Naive B cell (primary cell): ENCODE results near the gene NAALADL2. TPM values are rescaled to one million over a fixed set of nuclear protein-coding genes. Genes with fewer than 3 reads are reported as not detected.

Experiments used
- ATAC-seq, 2 donors: fragments of 150-1000 bp; cut with Tn5 transposase; 2 replicates each; pipeline ENCODE4 v1.10.0; 2021; ENCODE audit warnings: low read depth in 2 of 2, mild to moderate bottlenecking in 2 of 2, moderate library complexity in 2 of 2
- DNase-seq: peaks from one replicate; pipeline ENCODE4 v3.0.0; 2022
- H3K27ac Mint-ChIP-seq, 6 donors: one replicate each; pipeline ENCODE4 v1.8.0; 2020 to 2022; ENCODE audit warnings: mild to moderate bottlenecking in 6 of 6, mixed read lengths in 6 of 6, moderate library complexity in 5 of 6, inconsistent platforms in 2 of 6
- H3K27me3 Mint-ChIP-seq, 3 donors: one replicate each; pipeline ENCODE4 v1.8.0; 2021 to 2022; ENCODE audit warnings: mixed read lengths in 3 of 3, mild to moderate bottlenecking in 1 of 3
- H3K36me3 Mint-ChIP-seq, 2 donors: one replicate each; pipeline ENCODE4 v1.8.0; 2020 to 2022; ENCODE audit warnings: mixed read lengths in 2 of 2, inconsistent platforms in 1 of 2, mild to moderate bottlenecking in 1 of 2
- H3K4me1 Mint-ChIP-seq, 3 donors: one replicate each; pipeline ENCODE4 v1.8.0; 2020 to 2022; ENCODE audit warnings: mixed read lengths in 3 of 3, inconsistent platforms in 1 of 3, mild to moderate bottlenecking in 1 of 3, moderate library complexity in 1 of 3
- H3K4me3 Mint-ChIP-seq, 8 donors: one replicate each; pipeline ENCODE4 v1.8.0; 2020 to 2022; ENCODE audit warnings: mild to moderate bottlenecking in 8 of 8, mixed read lengths in 8 of 8, moderate library complexity in 8 of 8, inconsistent platforms in 2 of 8
- H3K9me3 Mint-ChIP-seq, 7 donors: one replicate each; pipeline ENCODE4 v1.8.0; 2020 to 2022; ENCODE audit warnings: mixed read lengths in 7 of 7, mild to moderate bottlenecking in 5 of 7, inconsistent platforms in 2 of 7, moderate library complexity in 1 of 7
- polyA plus RNA-seq, 6 donors: library from polyadenylated mRNA; unstranded; fragments of 300-500 nt; fragmentation: Illumina TruSeq; gene quantifications; one replicate each; pipeline ENCODE4 v1.2.3, GENCODE V29; 2021; ENCODE audit warnings: low read depth in 6 of 6

NAALADL2 gene
- polyA plus RNA-seq, 6 donors from 2014 or later, result not detected

DNA sequence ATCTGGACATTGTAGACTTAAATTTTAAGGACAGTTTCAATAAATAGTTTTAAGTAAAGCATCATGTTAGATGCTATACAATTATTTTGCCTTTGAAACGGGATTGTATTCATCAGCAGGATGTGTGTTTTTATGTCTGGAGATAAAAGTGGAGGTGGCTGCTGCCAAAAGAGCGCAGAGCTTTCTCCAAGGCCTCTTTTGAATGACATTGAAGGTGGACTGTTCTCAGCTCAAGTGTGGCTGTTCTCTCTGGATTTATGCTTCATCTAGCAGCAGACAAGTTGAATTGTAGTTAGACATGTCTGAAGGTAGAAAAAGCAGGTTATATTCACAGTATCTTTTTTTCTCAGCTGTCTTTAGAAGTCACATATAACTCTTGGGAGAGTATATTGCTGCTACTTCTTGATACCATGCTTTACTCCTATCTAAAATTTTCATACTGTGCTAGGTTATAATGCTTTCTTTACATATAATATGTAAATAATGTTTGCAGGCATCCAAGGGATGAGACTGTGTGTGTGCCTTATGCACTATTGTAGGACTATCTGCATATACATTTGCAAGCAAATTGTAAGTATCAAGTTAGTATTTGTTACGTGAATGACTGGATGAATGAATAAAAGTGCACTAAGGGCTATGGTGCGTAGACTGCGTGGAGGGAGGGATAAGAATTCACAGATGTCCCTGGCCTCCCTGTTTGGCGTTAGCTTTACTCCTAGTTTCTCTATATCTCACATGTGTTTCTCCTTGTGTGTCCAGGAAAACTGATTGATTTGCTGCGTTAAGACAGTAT, 340.1 kb downstream of the NAALADL2 start:
- Mint-ChIP-seq H3K27me3 (no peaks in the 10 kb centered on the region), H3K27ac (no peak overlapping the region), H3K9me3 (peaks cover 0 to 9% (median 3%) of the 10 kb centered on the region in 7 donors), H3K4me3 (peak overlapping the region in 1 of 8 donors; percentile 0), H3K36me3 (no peaks in the 10 kb centered on the region), H3K4me1 (no peaks in the 10 kb centered on the region)
- ATAC-seq (no peak), DNase-seq (no peak)

- H3K4me1 Mint-ChIP-seq, result no peaks in the 10 kb centered on the region
- no peaks in the 10 kb centered on the region for H3K27me3 Mint-ChIP-seq
- H3K27ac Mint-ChIP-seq, result no peak overlapping the region
- H3K36me3 Mint-ChIP-seq, result no peaks in the 10 kb centered on the region
- DNase-seq (no peak), ATAC-seq (no peak)
- H3K9me3 Mint-ChIP-seq, result peaks cover 0 to 11% (median 6%) of the 10 kb centered on the region in 7 donors
- no peak overlapping the region for H3K4me3 Mint-ChIP-seq
These were observed 340.8 kb downstream of the NAALADL2 start for GRCh38 chr3:175199961-175200360.

- no peaks in the 10 kb centered on the region for H3K36me3 Mint-ChIP-seq
- no peak overlapping the region for H3K27ac Mint-ChIP-seq
- peaks cover 0 to 11% (median 6%) of the 10 kb centered on the region in 7 donors for H3K9me3 Mint-ChIP-seq
- no peak overlapping the region for H3K4me3 Mint-ChIP-seq
- DNase-seq, result no peak
- ATAC-seq, result no peak
- no peaks in the 10 kb centered on the region for H3K27me3 Mint-ChIP-seq
- H3K4me1 Mint-ChIP-seq, result no peaks in the 10 kb centered on the region
These were observed 341.4 kb downstream of the NAALADL2 start for GRCh38 chr3:175200391-175201095.

- H3K27ac Mint-ChIP-seq, result no peak overlapping the region
- DNase-seq, result no peak
- H3K4me3 Mint-ChIP-seq, result no peak overlapping the region
- peaks cover 0 to 14% (median 7%) of the 10 kb centered on the region in 7 donors for H3K9me3 Mint-ChIP-seq
- no peaks in the 10 kb centered on the region for H3K4me1 Mint-ChIP-seq
- H3K27me3 Mint-ChIP-seq, result no peaks in the 10 kb centered on the region
- ATAC-seq, result no peak
- H3K36me3 Mint-ChIP-seq, result no peaks in the 10 kb centered on the region
These were observed 348.2 kb downstream of the NAALADL2 start for GRCh38 chr3:175207361-175207760.

GRCh38 chr3:175208326-175208725, 349.2 kb downstream of the NAALADL2 start:
- H3K27ac Mint-ChIP-seq, result no peak overlapping the region
- no peak overlapping the region for H3K4me3 Mint-ChIP-seq
- H3K36me3 Mint-ChIP-seq, result no peaks in the 10 kb centered on the region
- DNase-seq (no peak), ATAC-seq (no peak)
- peaks cover 0 to 14% (median 7%) of the 10 kb centered on the region in 7 donors for H3K9me3 Mint-ChIP-seq
- no peaks in the 10 kb centered on the region for H3K4me1 Mint-ChIP-seq
- H3K27me3 Mint-ChIP-seq, result no peaks in the 10 kb centered on the region

- no peaks in the 10 kb centered on the region for H3K27me3 Mint-ChIP-seq
- ATAC-seq (no peak), DNase-seq (no peak)
- no peaks in the 10 kb centered on the region for H3K36me3 Mint-ChIP-seq
- H3K4me3 Mint-ChIP-seq, result no peak overlapping the region
- no peak overlapping the region for H3K27ac Mint-ChIP-seq
- no peaks in the 10 kb centered on the region for H3K4me1 Mint-ChIP-seq
- H3K9me3 Mint-ChIP-seq, result peaks cover 0 to 4% (median 4%) of the 10 kb centered on the region in 7 donors
These were observed 352.3 kb downstream of the NAALADL2 start for GRCh38 chr3:175211466-175211865.

DNA sequence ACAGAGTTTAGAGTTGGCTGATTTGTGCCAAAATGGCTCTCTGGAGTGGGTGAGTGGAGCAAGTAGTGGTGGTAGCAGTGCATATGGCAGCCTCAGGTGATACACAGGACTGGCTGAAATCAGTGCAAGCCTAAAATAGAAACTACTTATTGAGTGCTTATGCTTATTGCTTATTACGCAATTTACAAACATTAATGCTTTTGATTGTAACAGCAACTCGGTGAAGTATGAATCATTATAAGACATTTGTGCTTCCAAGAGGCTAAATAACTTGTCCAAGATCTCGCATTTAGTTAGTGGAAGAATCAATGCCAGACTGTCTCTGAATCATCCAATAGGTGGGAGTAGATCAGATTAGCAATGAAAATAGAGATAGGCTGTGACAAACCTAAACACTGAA, 353.8 kb downstream of the NAALADL2 start:
- no peak for DNase-seq
- Mint-ChIP-seq H3K4me1 (no peaks in the 10 kb centered on the region), H3K27ac (no peak overlapping the region), H3K4me3 (no peak overlapping the region), H3K27me3 (no peaks in the 10 kb centered on the region), H3K36me3 (no peaks in the 10 kb centered on the region), H3K9me3 (peaks cover 0 to 4% (median 2%) of the 10 kb centered on the region in 7 donors)
- ATAC-seq, result no peak

GRCh38 chr3:175214216-175214615, 355.1 kb downstream of the NAALADL2 start:
- Mint-ChIP-seq H3K27ac (no peak overlapping the region), H3K36me3 (no peaks in the 10 kb centered on the region), H3K4me1 (no peaks in the 10 kb centered on the region)

GRCh38 chr3:175215833-175216232, 356.7 kb downstream of the NAALADL2 start:
- Mint-ChIP-seq H3K4me1 (no peaks in the 10 kb centered on the region), H3K36me3 (no peaks in the 10 kb centered on the region), H3K9me3 (peaks cover 0 to 4% (median 2%) of the 10 kb centered on the region in 7 donors), H3K27ac (no peak overlapping the region), H3K27me3 (no peaks in the 10 kb centered on the region), H3K4me3 (no peak overlapping the region)
- DNase-seq, result no peak
- no peak for ATAC-seq

More at GRCh38 chr3:175214216-175214615, 355.1 kb downstream of the NAALADL2 start:
- DNase-seq, result no peak
- Mint-ChIP-seq H3K27me3 (no peaks in the 10 kb centered on the region), H3K9me3 (peaks cover 0 to 4% (median 2%) of the 10 kb centered on the region in 7 donors), H3K4me3 (no peak overlapping the region)
- no peak for ATAC-seq

GRCh38 chr3:175222356-175222755, 363.2 kb downstream of the NAALADL2 start:
- no peak overlapping the region for H3K4me3 Mint-ChIP-seq
- DNase-seq (no peak), ATAC-seq (no peak)
- no peaks in the 10 kb centered on the region for H3K27me3 Mint-ChIP-seq
- H3K9me3 Mint-ChIP-seq, result peaks cover 0 to 4% (median 0%) of the 10 kb centered on the region in 7 donors
- no peak overlapping the region for H3K27ac Mint-ChIP-seq
- H3K36me3 Mint-ChIP-seq, result no peaks in the 10 kb centered on the region
- H3K4me1 Mint-ChIP-seq, result no peaks in the 10 kb centered on the region

- H3K4me1 Mint-ChIP-seq, result no peaks in the 10 kb centered on the region
- ATAC-seq (no peak), DNase-seq (no peak)
- H3K27ac Mint-ChIP-seq, result no peak overlapping the region
- H3K36me3 Mint-ChIP-seq, result no peaks in the 10 kb centered on the region
- no peaks in the 10 kb centered on the region for H3K27me3 Mint-ChIP-seq
- H3K4me3 Mint-ChIP-seq, result no peak overlapping the region
- peaks cover 0 to 4% (median 0%) of the 10 kb centered on the region in 7 donors for H3K9me3 Mint-ChIP-seq
These were observed 364.9 kb downstream of the NAALADL2 start for GRCh38 chr3:175224051-175224450.

DNA sequence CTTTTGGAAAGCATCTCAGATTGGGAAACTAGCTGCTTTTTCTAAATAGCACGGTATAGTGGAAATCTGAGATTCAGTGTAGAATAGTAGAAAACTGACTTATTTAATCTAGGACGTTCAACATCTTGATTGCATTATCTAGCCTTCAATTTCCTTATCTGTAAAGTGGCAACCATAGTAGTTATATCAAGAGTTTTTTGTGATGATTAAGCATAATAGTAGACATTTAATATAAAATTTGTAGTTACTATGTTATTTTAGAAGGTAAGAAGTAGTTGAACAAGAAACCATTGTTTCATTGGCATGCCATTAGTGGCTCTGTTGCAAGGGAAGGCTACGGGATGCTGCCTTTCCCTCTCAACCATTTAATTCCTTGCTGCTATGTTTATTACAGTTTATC, 367.3 kb downstream of the NAALADL2 start:
- no peaks in the 10 kb centered on the region for H3K27me3 Mint-ChIP-seq
- no peak overlapping the region for H3K27ac Mint-ChIP-seq
- DNase-seq (no peak), ATAC-seq (no peak)
- H3K4me1 Mint-ChIP-seq, result no peaks in the 10 kb centered on the region
- H3K36me3 Mint-ChIP-seq, result no peaks in the 10 kb centered on the region
- peaks cover 0 to 4% (median 0%) of the 10 kb centered on the region in 7 donors for H3K9me3 Mint-ChIP-seq
- H3K4me3 Mint-ChIP-seq, result no peak overlapping the region

DNA sequence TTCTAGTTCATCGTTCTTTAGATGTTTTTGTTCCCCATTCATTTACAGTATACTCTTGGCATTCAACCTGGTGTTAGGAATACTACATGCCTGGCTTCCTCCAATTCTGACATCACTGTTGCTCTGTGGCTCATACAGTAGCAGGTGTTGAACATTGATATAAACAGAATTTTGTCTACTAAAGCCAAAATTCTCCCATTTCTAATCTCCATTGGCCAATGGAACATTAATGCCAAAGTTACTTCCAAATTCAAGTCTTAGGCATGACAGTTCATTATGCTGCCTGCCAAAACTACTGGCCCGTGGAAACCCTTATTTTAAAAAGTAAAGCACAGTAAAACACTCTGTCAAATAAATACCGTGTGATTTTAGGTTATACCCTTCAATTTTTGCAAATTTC, 368.0 kb downstream of the NAALADL2 start:
- H3K4me3 Mint-ChIP-seq, result no peak overlapping the region
- ATAC-seq, result no peak
- no peak overlapping the region for H3K27ac Mint-ChIP-seq
- no peaks in the 10 kb centered on the region for H3K27me3 Mint-ChIP-seq
- H3K36me3 Mint-ChIP-seq, result no peaks in the 10 kb centered on the region
- no peak for DNase-seq
- no peaks in the 10 kb centered on the region for H3K4me1 Mint-ChIP-seq
- H3K9me3 Mint-ChIP-seq, result peaks cover 0 to 7% (median 0%) of the 10 kb centered on the region in 7 donors
